ENCODE results near the gene PTPN5. TPM values are rescaled to one million over a fixed set of nuclear protein-coding genes. Genes with fewer than 3 reads are reported as not detected.

Gene PTPN5
- total RNA-seq, 2 experiments from 2014 or later, result not detected

DNA sequence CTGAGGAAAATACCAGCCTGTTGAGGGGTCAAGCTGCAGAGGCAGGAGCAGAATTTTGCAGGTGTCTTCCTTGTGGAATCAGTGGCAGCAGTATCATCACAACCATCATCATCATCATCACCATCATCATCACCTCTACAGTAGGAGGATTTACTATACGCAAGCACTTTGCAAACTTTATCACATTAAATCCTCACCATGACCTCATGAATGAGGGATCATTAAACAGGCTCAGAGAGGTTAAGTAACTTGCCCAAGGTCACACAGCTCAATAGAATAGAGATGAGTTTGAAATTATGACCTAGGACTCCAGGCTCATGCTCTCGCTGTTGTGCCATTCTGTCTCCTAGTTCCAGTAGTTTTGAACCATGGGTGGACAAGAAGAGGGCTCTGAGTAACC lies 25.6 kb downstream of the PTPN5 start:
- intact Hi-C loops (cut with micrococcal nuclease; ENCODE audit: unreplicated experiment), result loop anchor here (10.0 kb wide), 1 partner anchor 221 kb away; no protein-coding TSS in a partner anchor
- TF ChIP-seq EZH2phosphoT487 (IDR thresholded peaks at IDR 0.05; ENCODE audit: borderline replicate concordance, low read depth, low read length), result no peak
- TF ChIP-seq, protein P1, sequence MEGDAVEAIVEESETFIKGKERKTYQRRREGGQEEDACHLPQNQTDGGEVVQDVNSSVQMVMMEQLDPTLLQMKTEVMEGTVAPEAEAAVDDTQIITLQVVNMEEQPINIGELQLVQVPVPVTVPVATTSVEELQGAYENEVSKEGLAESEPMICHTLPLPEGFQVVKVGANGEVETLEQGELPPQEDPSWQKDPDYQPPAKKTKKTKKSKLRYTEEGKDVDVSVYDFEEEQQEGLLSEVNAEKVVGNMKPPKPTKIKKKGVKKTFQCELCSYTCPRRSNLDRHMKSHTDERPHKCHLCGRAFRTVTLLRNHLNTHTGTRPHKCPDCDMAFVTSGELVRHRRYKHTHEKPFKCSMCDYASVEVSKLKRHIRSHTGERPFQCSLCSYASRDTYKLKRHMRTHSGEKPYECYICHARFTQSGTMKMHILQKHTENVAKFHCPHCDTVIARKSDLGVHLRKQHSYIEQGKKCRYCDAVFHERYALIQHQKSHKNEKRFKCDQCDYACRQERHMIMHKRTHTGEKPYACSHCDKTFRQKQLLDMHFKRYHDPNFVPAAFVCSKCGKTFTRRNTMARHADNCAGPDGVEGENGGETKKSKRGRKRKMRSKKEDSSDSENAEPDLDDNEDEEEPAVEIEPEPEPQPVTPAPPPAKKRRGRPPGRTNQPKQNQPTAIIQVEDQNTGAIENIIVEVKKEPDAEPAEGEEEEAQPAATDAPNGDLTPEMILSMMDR (conservative IDR thresholded peaks at IDR 0.05; ENCODE audit: low read length), result no peak
- no TSS peak for BruUV-seq (replicated peaks)
- Histone ChIP-seq H2AFZ (ENCODE audit: low read length) (no peak overlapping the region), H3K9me2 (ENCODE audit: insufficient read depth, low read length) (no peaks in the 10 kb centered on the region), H3K4me3 (ENCODE audit: low read depth, low read length, poor library complexity, severe bottlenecking) (no peak overlapping the region), H4K20me1 (ENCODE audit: insufficient read depth, low read length) (no peaks in the 10 kb centered on the region), H3K9me3 (ENCODE audit: low read length) (no peaks in the 10 kb centered on the region), H3K4me2 (ENCODE audit: low read length) (no peak overlapping the region), H3K4me1 (ENCODE audit: insufficient read depth, low read length, poor library complexity, severe bottlenecking) (peaks cover 19% of the 10 kb centered on the region), H3K27ac (ENCODE audit: low read depth, low read length, poor library complexity, severe bottlenecking) (no peak overlapping the region), H3K36me3 (ENCODE audit: insufficient read depth, low read length) (no peaks in the 10 kb centered on the region), H3K79me2 (ENCODE audit: insufficient read depth, low read depth, low read length) (no peaks in the 10 kb centered on the region)
- DNase-seq (ENCODE audit: low spot score), result no peak
- ChIA-PET CTCF (ENCODE audit: unreplicated experiment) (interaction anchor here (0.7 kb wide), 1 partner anchor 651 kb away, joined by 3 read pairs; no protein-coding TSS in a partner anchor), POLR2A (no interaction called here)

DNA sequence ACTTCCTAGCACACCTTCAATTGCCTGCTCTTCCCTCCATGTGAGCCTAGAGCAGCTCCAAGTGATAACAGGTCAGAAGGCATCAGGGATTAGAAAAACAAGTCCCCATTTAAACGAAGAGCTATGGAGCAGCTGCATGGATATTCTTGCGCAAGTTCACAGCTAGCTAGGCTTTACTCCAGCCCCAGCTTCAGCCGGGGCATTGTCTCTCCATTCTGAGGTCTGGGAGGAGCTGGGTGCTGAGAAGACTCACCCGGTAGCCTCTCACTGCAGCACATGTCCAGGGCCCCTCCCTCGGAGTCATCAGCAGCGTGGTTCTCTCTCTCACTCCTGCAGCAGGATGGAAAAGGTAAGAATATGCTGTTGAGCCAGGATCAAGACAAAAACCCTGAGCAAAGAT lies 26.0 kb downstream of the PTPN5 start:
- ChIA-PET POLR2A (no interaction called here), CTCF (ENCODE audit: unreplicated experiment) (interaction anchor here (0.7 to 1.5 kb wide), 2 partner anchors 225 to 650 kb away, joined by 3 to 4 read pairs; no protein-coding TSS in a partner anchor)
- H3K79me2 ChIP-seq (ENCODE audit: insufficient read depth, low read depth, low read length), result no peaks in the 10 kb centered on the region
- DNase-seq (ENCODE audit: low spot score), result no peak
- no peaks in the 10 kb centered on the region for H3K9me3 ChIP-seq (ENCODE audit: low read length)
- H2AFZ ChIP-seq (ENCODE audit: low read length), result no peak overlapping the region
- no peaks in the 10 kb centered on the region for H4K20me1 ChIP-seq (ENCODE audit: insufficient read depth, low read length)
- no TSS peak for BruUV-seq (replicated peaks)
- intact Hi-C loops (cut with micrococcal nuclease; ENCODE audit: unreplicated experiment), result loop anchor here (10.0 kb wide), 1 partner anchor 221 kb away; no protein-coding TSS in a partner anchor
- no peaks in the 10 kb centered on the region for H3K9me2 ChIP-seq (ENCODE audit: insufficient read depth, low read length)
- peaks cover 19% of the 10 kb centered on the region for H3K4me1 ChIP-seq (ENCODE audit: insufficient read depth, low read length, poor library complexity, severe bottlenecking)
- TF ChIP-seq EZH2phosphoT487 (IDR thresholded peaks at IDR 0.05; ENCODE audit: borderline replicate concordance, low read depth, low read length), result no peak
- TF ChIP-seq, protein P1 (conservative IDR thresholded peaks at IDR 0.05; ENCODE audit: low read length), result no peak
- no peak overlapping the region for H3K27ac ChIP-seq (ENCODE audit: low read depth, low read length, poor library complexity, severe bottlenecking)
- H3K4me3 ChIP-seq (ENCODE audit: low read depth, low read length, poor library complexity, severe bottlenecking), result no peak overlapping the region
- H3K4me2 ChIP-seq (ENCODE audit: low read length), result no peak overlapping the region
- H3K36me3 ChIP-seq (ENCODE audit: insufficient read depth, low read length), result no peaks in the 10 kb centered on the region

DNA sequence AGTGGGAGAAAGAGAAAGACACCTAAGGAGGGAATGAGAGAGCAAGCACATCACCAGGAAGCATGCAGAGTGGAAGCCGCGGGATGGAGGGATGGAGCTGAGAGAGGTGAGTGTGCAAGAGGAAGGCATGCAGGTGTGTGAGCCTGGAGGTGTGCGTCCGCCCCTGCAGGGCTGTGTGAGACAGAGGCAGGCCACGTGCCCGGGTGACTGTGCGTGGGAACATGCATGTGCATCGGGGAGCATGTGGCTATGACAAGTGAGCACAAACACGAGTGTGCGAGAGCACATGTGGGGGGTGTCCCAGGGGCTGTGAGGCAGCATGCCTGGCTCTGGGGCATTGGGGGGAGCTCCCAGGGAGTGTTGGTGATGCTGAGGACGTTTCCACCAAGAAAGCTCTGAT lies 29.9 kb downstream of the PTPN5 start:
- Histone ChIP-seq H3K9me2 (ENCODE audit: insufficient read depth, low read length) (no peaks in the 10 kb centered on the region), H3K4me2 (ENCODE audit: low read length) (no peak overlapping the region), H2AFZ (ENCODE audit: low read length) (no peak overlapping the region), H3K27ac (ENCODE audit: low read depth, low read length, poor library complexity, severe bottlenecking) (no peak overlapping the region), H3K79me2 (ENCODE audit: insufficient read depth, low read depth, low read length) (no peaks in the 10 kb centered on the region), H3K4me3 (ENCODE audit: low read depth, low read length, poor library complexity, severe bottlenecking) (no peak overlapping the region), H3K4me1 (ENCODE audit: insufficient read depth, low read length, poor library complexity, severe bottlenecking) (no peaks in the 10 kb centered on the region), H3K9me3 (ENCODE audit: low read length) (no peaks in the 10 kb centered on the region), H3K36me3 (ENCODE audit: insufficient read depth, low read length) (no peaks in the 10 kb centered on the region), H4K20me1 (ENCODE audit: insufficient read depth, low read length) (no peaks in the 10 kb centered on the region)
- no peak for DNase-seq (ENCODE audit: low spot score)
- no peak for TF ChIP-seq EZH2phosphoT487 (IDR thresholded peaks at IDR 0.05; ENCODE audit: borderline replicate concordance, low read depth, low read length)
- TF ChIP-seq, protein P1 (conservative IDR thresholded peaks at IDR 0.05; ENCODE audit: low read length), result no peak
- intact Hi-C loops (cut with micrococcal nuclease; ENCODE audit: unreplicated experiment), result loop anchor here (10.0 kb wide), 1 partner anchor 217 kb away; no protein-coding TSS in a partner anchor
- ChIA-PET POLR2A (no interaction called here), CTCF (ENCODE audit: unreplicated experiment) (no interaction called here)
- no TSS peak for BruUV-seq (replicated peaks)
